Glutamatergic neuron (in vitro differentiated cells): ENCODE measurements around the gene SPPL2C. TPM values are rescaled to one million over a fixed set of nuclear protein-coding genes. Genes with fewer than 3 reads are reported as not detected.

Experiments
- DNase-seq: peaks from one replicate; pipeline ENCODE4 v3.0.0; 2022
- H3K27ac Mint-ChIP-seq: one replicate; pipeline ENCODE4 v1.8.0; 2020; ENCODE audit warnings: mild to moderate bottlenecking, mixed read lengths, inconsistent platforms; ENCODE audit not compliant: unreplicated experiment
- H3K27me3 Mint-ChIP-seq: one replicate; pipeline ENCODE4 v1.8.0; 2020; ENCODE audit warnings: mild to moderate bottlenecking, moderate library complexity, mixed read lengths, inconsistent platforms; ENCODE audit not compliant: unreplicated experiment
- H3K36me3 Mint-ChIP-seq: one replicate; pipeline ENCODE4 v1.8.0; 2020; ENCODE audit warnings: mild to moderate bottlenecking, mixed read lengths, inconsistent platforms; ENCODE audit not compliant: unreplicated experiment
- H3K4me1 Mint-ChIP-seq: one replicate; pipeline ENCODE4 v1.8.0; 2020; ENCODE audit warnings: mild to moderate bottlenecking, low read depth, mixed read lengths, inconsistent platforms; ENCODE audit not compliant: unreplicated experiment
- H3K4me3 Mint-ChIP-seq: one replicate; pipeline ENCODE4 v1.8.0; 2020; ENCODE audit warnings: mild to moderate bottlenecking, mixed read lengths, inconsistent platforms; ENCODE audit not compliant: unreplicated experiment
- H3K9me3 Mint-ChIP-seq: one replicate; pipeline ENCODE4 v1.8.0; 2020; ENCODE audit warnings: mild to moderate bottlenecking, moderate library complexity, mixed read lengths, inconsistent platforms; ENCODE audit not compliant: unreplicated experiment
- total RNA-seq: library from RNA; stranded (reverse); fragmentation: NEBNext Ultra II Directional; extraction: Animal tissue kit (Norgen Biotek cat#: 25700); gene quantifications from one replicate; pipeline ENCODE4 v1.2.1, GENCODE V29; 2021; ENCODE audit not compliant: unreplicated experiment
- TF ChIP-seq, protein P1 (sequence below): fragments of 200-600 bp; sonication (generic); IDR thresholded peaks from one replicate; pipeline ENCODE4 v1.5.0; 2021; ENCODE audit not compliant: partially characterized antibody, unreplicated experiment

Gene SPPL2C
- total RNA-seq, 1 donor from 2014 or later, result not detected

DNA sequence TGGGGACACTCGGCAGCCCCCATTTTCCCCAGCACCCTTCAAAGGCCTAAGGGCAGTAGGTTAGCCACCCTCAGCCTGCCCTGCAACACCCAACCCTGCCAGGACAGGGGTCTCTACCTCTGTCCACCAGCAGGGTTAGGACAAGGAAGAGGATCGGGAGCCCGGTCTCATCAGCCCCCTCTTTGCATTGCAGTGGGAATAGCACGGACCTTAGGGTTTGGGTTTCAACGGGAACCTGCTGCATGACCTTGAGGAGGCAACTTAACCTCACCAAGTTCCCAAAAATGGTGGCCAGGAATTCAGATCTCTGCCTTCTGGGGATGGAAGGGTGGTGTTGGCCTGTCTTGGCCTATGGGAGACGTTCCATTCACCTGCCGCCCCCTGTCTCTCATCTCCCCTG, 20.2 kb upstream of the SPPL2C start:
- DNase-seq, result no peak
- peaks cover 5% of the 10 kb centered on the region for H3K9me3 Mint-ChIP-seq
- H3K27ac Mint-ChIP-seq, result no peak overlapping the region
- H3K4me3 Mint-ChIP-seq, result no peak overlapping the region
- peaks cover 8% of the 10 kb centered on the region for H3K27me3 Mint-ChIP-seq
- peaks cover 4% of the 10 kb centered on the region for H3K36me3 Mint-ChIP-seq
- peaks cover 2% of the 10 kb centered on the region for H3K4me1 Mint-ChIP-seq
- TF ChIP-seq, protein P1, sequence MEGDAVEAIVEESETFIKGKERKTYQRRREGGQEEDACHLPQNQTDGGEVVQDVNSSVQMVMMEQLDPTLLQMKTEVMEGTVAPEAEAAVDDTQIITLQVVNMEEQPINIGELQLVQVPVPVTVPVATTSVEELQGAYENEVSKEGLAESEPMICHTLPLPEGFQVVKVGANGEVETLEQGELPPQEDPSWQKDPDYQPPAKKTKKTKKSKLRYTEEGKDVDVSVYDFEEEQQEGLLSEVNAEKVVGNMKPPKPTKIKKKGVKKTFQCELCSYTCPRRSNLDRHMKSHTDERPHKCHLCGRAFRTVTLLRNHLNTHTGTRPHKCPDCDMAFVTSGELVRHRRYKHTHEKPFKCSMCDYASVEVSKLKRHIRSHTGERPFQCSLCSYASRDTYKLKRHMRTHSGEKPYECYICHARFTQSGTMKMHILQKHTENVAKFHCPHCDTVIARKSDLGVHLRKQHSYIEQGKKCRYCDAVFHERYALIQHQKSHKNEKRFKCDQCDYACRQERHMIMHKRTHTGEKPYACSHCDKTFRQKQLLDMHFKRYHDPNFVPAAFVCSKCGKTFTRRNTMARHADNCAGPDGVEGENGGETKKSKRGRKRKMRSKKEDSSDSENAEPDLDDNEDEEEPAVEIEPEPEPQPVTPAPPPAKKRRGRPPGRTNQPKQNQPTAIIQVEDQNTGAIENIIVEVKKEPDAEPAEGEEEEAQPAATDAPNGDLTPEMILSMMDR, result no peak

DNA sequence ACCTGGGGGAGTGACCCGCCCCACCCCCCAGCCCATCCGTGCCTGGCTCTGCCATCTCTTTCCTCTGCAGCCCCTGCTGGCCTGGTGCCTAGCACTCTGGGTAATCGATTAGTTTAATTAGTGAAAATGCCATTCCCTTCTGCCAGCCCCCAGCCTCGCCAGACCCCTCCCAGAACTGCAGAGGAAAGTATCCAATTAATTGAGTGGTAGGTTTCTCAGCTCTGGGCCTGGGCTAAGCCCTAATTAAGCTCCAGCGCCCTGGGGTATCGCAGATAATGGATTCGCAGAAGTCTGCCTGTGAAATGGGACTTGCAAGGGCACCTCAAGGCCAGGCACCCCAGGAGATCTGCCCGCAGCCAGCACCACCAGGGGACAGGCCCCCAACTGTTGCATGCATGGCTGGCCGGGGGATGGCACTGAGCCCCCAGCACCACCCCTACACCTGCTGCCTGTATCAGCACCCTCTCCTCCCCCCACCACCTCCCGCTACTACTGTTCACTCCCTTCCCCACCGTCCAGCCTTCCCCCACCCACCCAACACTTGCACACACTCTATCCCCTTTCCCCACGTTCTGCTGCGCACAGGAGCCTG, 19.7 kb upstream of the SPPL2C start:
- H3K9me3 Mint-ChIP-seq, result peaks cover 5% of the 10 kb centered on the region
- H3K36me3 Mint-ChIP-seq, result peaks cover 4% of the 10 kb centered on the region
- peaks cover 8% of the 10 kb centered on the region for H3K27me3 Mint-ChIP-seq
- DNase-seq, result no peak
- H3K4me3 Mint-ChIP-seq, result no peak overlapping the region
- TF ChIP-seq, protein P1, result no peak
- H3K4me1 Mint-ChIP-seq, result peaks cover 2% of the 10 kb centered on the region
- H3K27ac Mint-ChIP-seq, result no peak overlapping the region

DNA sequence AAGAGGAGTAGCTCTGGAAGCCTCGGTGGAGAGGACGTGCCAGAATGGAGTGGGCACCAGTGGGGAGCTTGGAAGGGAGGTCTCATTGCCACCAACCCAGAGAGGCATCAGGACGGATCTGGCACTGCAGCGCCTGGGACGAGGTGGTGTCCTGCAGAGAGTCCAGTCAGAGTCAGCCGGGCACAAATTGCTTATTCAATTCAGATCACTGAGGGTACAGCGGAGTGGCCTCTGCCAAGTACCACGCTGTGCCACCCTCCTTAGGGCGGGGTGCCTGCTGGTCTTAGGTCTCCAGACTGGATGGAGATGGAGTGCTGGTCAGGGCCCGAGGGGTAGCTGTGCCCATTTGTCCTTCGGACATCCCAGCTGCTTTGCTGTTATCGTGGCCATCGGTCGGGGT, 18.9 kb upstream of the SPPL2C start:
- no peak for DNase-seq
- H3K4me3 Mint-ChIP-seq, result no peak overlapping the region
- H3K4me1 Mint-ChIP-seq, result peaks cover under 1% of the 10 kb centered on the region

DNA sequence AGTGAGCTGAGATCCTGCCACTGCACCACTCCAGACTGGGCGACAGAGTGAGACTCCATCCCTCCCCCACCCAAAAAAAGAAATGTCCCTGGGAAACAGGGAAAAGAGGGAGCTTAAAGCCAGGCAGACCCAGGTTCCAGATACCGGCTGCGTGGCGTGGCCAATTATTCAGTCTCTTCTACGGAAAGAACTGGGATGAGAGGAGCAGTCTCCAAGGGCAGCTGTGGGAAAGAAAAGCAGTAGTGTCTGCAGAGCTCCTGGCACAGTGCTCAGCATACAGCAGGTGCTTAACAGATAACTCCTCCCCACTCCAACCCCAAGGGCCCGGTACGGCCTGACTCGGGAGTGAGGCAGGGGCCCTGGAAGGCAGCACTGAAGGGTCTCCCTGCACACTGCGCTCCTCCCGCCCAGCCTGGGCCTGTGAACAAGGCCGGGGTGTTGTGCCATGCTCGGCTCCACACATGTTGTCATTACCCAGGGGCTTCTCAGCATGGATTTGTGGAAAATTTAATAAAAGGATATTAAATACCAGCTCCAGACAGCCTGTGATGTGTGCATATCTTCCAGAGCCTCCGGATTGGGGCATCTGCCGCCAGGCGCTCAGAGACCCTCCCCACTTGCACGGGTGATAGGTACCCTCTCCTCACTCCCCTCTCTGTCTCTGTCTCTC, 17.6 kb upstream of the SPPL2C start:
- peaks cover 5% of the 10 kb centered on the region for H3K27me3 Mint-ChIP-seq
- H3K27ac Mint-ChIP-seq, result no peak overlapping the region

More for the DNA sequence above, 18.9 kb upstream of the SPPL2C start:
- Mint-ChIP-seq H3K27ac (no peak overlapping the region), H3K9me3 (peaks cover 4% of the 10 kb centered on the region), H3K36me3 (peaks cover 1% of the 10 kb centered on the region), H3K27me3 (peaks cover 5% of the 10 kb centered on the region)
- TF ChIP-seq, protein P1, result no peak

More for the DNA sequence above, 17.6 kb upstream of the SPPL2C start:
- no peak for DNase-seq
- TF ChIP-seq, protein P1, result no peak
- H3K4me1 Mint-ChIP-seq, result no peaks in the 10 kb centered on the region
- H3K9me3 Mint-ChIP-seq, result peaks cover 4% of the 10 kb centered on the region
- no peak overlapping the region for H3K4me3 Mint-ChIP-seq
- no peaks in the 10 kb centered on the region for H3K36me3 Mint-ChIP-seq
